NT2/D1 (cell line): ENCODE results near the gene FH.

Experiments used
- SUZ12 ChIP-seq: IDR thresholded peaks from 2 replicates; pipeline ENCODE4 v1.6.1; 2011; ENCODE audit not compliant: insufficient read length, insufficient read depth; ENCODE audit errors: extremely low read depth
- YY1 ChIP-seq: IDR thresholded peaks from 2 replicates; pipeline ENCODE4 v1.6.1; 2011; ENCODE audit not compliant: insufficient read length, insufficient read depth
- ZNF274 ChIP-seq: IDR thresholded peaks from 2 replicates; pipeline ENCODE4 v1.6.1; 2011; ENCODE audit warnings: mild to moderate bottlenecking, low read depth, low read length

DNA sequence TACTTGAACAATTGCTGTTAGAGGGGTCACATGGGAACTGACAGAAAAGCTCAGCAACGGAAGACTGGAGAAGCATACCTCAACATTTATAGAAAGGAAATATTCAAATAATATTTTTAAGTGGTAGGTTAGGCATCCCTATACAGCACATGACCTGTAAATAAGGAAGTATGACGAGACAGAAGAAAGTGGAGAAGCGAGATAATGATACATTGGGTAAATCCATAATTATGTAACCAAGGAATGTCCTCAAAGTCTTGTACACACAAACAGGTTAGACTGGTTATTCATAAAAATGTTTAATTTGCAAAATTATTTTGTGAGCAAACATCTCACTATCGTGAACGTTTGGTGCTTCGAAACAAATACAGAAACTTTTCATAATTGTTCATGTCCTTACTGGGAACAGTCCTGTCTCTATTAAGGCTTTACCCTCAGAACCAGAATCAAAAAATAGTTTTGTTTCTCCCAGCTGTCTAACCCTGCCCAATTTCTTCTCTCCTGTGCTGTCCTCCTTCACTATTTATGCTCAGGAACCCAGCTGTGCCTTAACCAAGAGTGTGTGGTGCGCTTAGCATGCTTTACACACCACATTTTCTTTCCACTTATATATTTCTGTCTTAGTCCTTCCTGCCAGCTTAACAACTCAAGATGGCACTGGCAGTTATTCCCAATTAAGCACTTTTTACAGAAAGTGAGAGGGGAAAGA lies 22.8 kb upstream of the FH start:
- TF ChIP-seq SUZ12, result no peak
- TF ChIP-seq ZNF274, result no peak
- no peak for TF ChIP-seq YY1
